Smooth muscle cell (in vitro differentiated cells): Measurements from ENCODE around the gene UTS2B. TPM values are rescaled to one million over a fixed set of nuclear protein-coding genes. Genes with fewer than 3 reads are reported as not detected.

Source experiments
- DNase-seq: peaks from one replicate; lab custom pipeline; 2025; ENCODE audit not compliant: unreplicated experiment; lab: John Stamatoyannopoulos, UW
- H2AFZ ChIP-seq: fragments of 200-600 bp; sonication (generic); 2 replicates; pipeline ENCODE4 v1.6.0; 2016; ENCODE audit warnings: antibody characterized with exemption, low read depth, mild to moderate bottlenecking
- H3F3A ChIP-seq: fragments of 200-600 bp; sonication (generic); 2 replicates; pipeline ENCODE4 v1.6.0; 2017; ENCODE audit warnings: antibody characterized with exemption, low read depth
- H3K27ac ChIP-seq: fragments of 200-600 bp; sonication (generic); 2 replicates; pipeline ENCODE4 v1.5.1; 2016; ENCODE audit warnings: low read depth, mild to moderate bottlenecking
- H3K27me3 ChIP-seq: fragments of 200-600 bp; sonication (generic); 2 replicates; pipeline ENCODE4 v1.6.1; 2016; ENCODE audit warnings: low read depth, mild to moderate bottlenecking
- H3K36me3 ChIP-seq: fragments of 200-600 bp; sonication (generic); 2 replicates; pipeline ENCODE4 v1.5.1; 2016; ENCODE audit warnings: low read depth
- H3K4me1 ChIP-seq: fragments of 200-600 bp; sonication (generic); 2 replicates; pipeline ENCODE4 v1.5.1; 2016; ENCODE audit warnings: low read depth
- H3K4me2 ChIP-seq: fragments of 200-600 bp; sonication (generic); 2 replicates; pipeline ENCODE4 v1.6.0; 2016; ENCODE audit warnings: mild to moderate bottlenecking
- H3K4me3 ChIP-seq: fragments of 200-600 bp; sonication (generic); 2 replicates; pipeline ENCODE4 v1.5.1; 2016; ENCODE audit warnings: mild to moderate bottlenecking
- H3K79me2 ChIP-seq: fragments of 200-600 bp; sonication (generic); 2 replicates; pipeline ENCODE4 v1.6.0; 2016; ENCODE audit warnings: low read depth, mild to moderate bottlenecking
- H3K9ac ChIP-seq: fragments of 200-600 bp; sonication (generic); 2 replicates; pipeline ENCODE4 v1.6.0; 2016; ENCODE audit warnings: low read depth
- H3K9me3 ChIP-seq: fragments of 200-600 bp; sonication (generic); replicated peaks from 2 replicates; pipeline ENCODE4 v1.5.1; 2016; ENCODE audit warnings: low read depth
- H4K20me1 ChIP-seq: fragments of 200-600 bp; sonication (generic); 2 replicates; pipeline ENCODE4 v1.6.0; 2016; ENCODE audit warnings: low read depth
- CTCF ChIP-seq: fragments of 200-600 bp; sonication (generic); IDR thresholded peaks from 2 replicates; pipeline ENCODE4 v1.5.1; 2017; ENCODE audit warnings: borderline replicate concordance, mild to moderate bottlenecking, antibody characterized with exemption; ENCODE audit not compliant: insufficient read depth, poor library complexity, severe bottlenecking
- WGBS: methylation state at CpG from one replicate; pipeline ENCODE4 v1.1.7; 2016; ENCODE audit warnings: low lambda C conversion rate; 5-methylcytosine and 5-hydroxymethylcytosine counted together
- polyA plus RNA-seq: library from polyadenylated mRNA; unstranded; fragments of >200 nt; fragmentation: Nextera tagmentation; extraction: Ambion mirVana; gene quantifications from 2 replicates; pipeline ENCODE4 v1.2.1, GENCODE V29; 2016
- total RNA-seq: library from RNA; depleted of rRNA; stranded (reverse); fragments of >200 nt; gene quantifications from 2 replicates; pipeline ENCODE4 v1.2.3, GENCODE V29; 2014

Gene UTS2B
- total and polyA plus RNA-seq, 2 experiments from 2014 or later: 1.1 TPM; not detected in 1

- Histone ChIP-seq H3K4me1 (peaks cover 6% of the 10 kb centered on the region), H3K4me2 (no peak overlapping the region), H3K4me3 (no peak overlapping the region), H3K36me3 (no peaks in the 10 kb centered on the region), H3F3A (peaks cover 9% of the 10 kb centered on the region), H3K79me2 (no peaks in the 10 kb centered on the region), H4K20me1 (no peaks in the 10 kb centered on the region), H3K27me3 (no peaks in the 10 kb centered on the region), H3K9ac (no peak overlapping the region), H2AFZ (no peak overlapping the region), H3K27ac (no peak overlapping the region), H3K9me3 (no peaks in the 10 kb centered on the region)
- TF ChIP-seq CTCF: no peak
- 95% methylated on average over 2 of the region's 2 CpGs for WGBS
- DNase-seq: no peak
Observed at GRCh38 chr3:191257286-191257685, 73.0 kb downstream of the UTS2B start.

GRCh38 chr3:191256405-191256804 lies 73.9 kb downstream of the UTS2B start:
- Histone ChIP-seq H2AFZ (no peak overlapping the region), H3K9ac (no peak overlapping the region), H3K27ac (no peak overlapping the region), H3K36me3 (no peaks in the 10 kb centered on the region), H4K20me1 (no peaks in the 10 kb centered on the region), H3K79me2 (no peaks in the 10 kb centered on the region), H3K4me2 (no peak overlapping the region), H3F3A (peaks cover 9% of the 10 kb centered on the region), H3K4me1 (peaks cover 4% of the 10 kb centered on the region), H3K4me3 (no peak overlapping the region), H3K9me3 (no peaks in the 10 kb centered on the region), H3K27me3 (no peaks in the 10 kb centered on the region)
- no peak for DNase-seq
- no peak for TF ChIP-seq CTCF

GRCh38 chr3:191255156-191255555 lies 75.2 kb downstream of the UTS2B start:
- H3K9ac ChIP-seq: no peak overlapping the region
- WGBS: 31% methylated on average over 5 of the region's 5 CpGs
- H3K9me3 ChIP-seq: no peaks in the 10 kb centered on the region
- H3K4me2 ChIP-seq: peak overlapping the region; percentile 46
- no peaks in the 10 kb centered on the region for H3K27me3 ChIP-seq
- TF ChIP-seq CTCF: no peak
- no peak overlapping the region for H3K4me3 ChIP-seq
- peaks cover 3% of the 10 kb centered on the region for H3K4me1 ChIP-seq
- no peaks in the 10 kb centered on the region for H3K36me3 ChIP-seq
- H3K79me2 ChIP-seq: no peaks in the 10 kb centered on the region
- no peak overlapping the region for H2AFZ ChIP-seq
- H3F3A ChIP-seq: peaks cover 9% of the 10 kb centered on the region
- DNase-seq: no peak
- H4K20me1 ChIP-seq: no peaks in the 10 kb centered on the region
- no peak overlapping the region for H3K27ac ChIP-seq

- no peak overlapping the region for H3K27ac ChIP-seq
- peaks cover 9% of the 10 kb centered on the region for H3F3A ChIP-seq
- no peaks in the 10 kb centered on the region for H4K20me1 ChIP-seq
- no peak for TF ChIP-seq CTCF
- no peak overlapping the region for H3K9ac ChIP-seq
- H3K4me2 ChIP-seq: no peak overlapping the region
- no peak overlapping the region for H3K4me3 ChIP-seq
- H3K36me3 ChIP-seq: no peaks in the 10 kb centered on the region
- 73% methylated on average over 3 of the region's 3 CpGs for WGBS
- DNase-seq: no peak
- H3K79me2 ChIP-seq: no peaks in the 10 kb centered on the region
- H3K27me3 ChIP-seq: no peaks in the 10 kb centered on the region
- no peak overlapping the region for H2AFZ ChIP-seq
- peaks cover 3% of the 10 kb centered on the region for H3K4me1 ChIP-seq
- no peaks in the 10 kb centered on the region for H3K9me3 ChIP-seq
Observed at GRCh38 chr3:191254098-191254873, 76.0 kb downstream of the UTS2B start.
